ENCODE measurements around the gene GNA12.
"Not testable (repeated sequence)": the region's sequence is repeated elsewhere in the genome, so short reads cannot be mapped to it uniquely, and the experiment has no call there.

Gene GNA12

GRCh38 chr7:2751086-2751485 lies 93.0 kb downstream of the GNA12 start:
- Histone ChIP-seq H3K27ac (ENCODE audit: low read depth, low read length) (no peak overlapping the region), H3K36me3 (ENCODE audit: low read length) (no peaks in the 10 kb centered on the region), H3K9ac (ENCODE audit: low read length) (no peak overlapping the region), H3K4me3 (ENCODE audit: insufficient read depth, low read length, poor library complexity, severe bottlenecking) (no peak overlapping the region), H3K79me2 (ENCODE audit: insufficient read depth, low read length) (no peaks in the 10 kb centered on the region), H3F3A (ENCODE audit: insufficient read depth) (0 out of 2 replicates have a peak, but pooled peaks cover 4% of the 10 kb centered on the region), H2AFZ (ENCODE audit: low read depth, low read length, severe bottlenecking) (no peak overlapping the region), H3K9me3 (ENCODE audit: insufficient read depth, low read length) (no peaks in the 10 kb centered on the region), H3K27me3 (ENCODE audit: low read length) (no peaks in the 10 kb centered on the region), H3K9me2 (replicated peaks; ENCODE audit: insufficient read depth, low read length) (no peaks in the 10 kb centered on the region), H3K4me2 (ENCODE audit: low read depth, low read length, poor library complexity, severe bottlenecking) (no peak overlapping the region), H4K20me1 (ENCODE audit: low read depth, low read length) (no peaks in the 10 kb centered on the region)
- no peak for TF ChIP-seq EZH2phosphoT487 (conservative IDR thresholded peaks at IDR 0.05; ENCODE audit: low read length)
- no peak for TF ChIP-seq CTCF (IDR thresholded peaks at IDR 0.05; ENCODE audit: insufficient read depth, low read length, poor library complexity, severe bottlenecking)

GRCh38 chr7:2750004-2750407 lies 94.1 kb downstream of the GNA12 start:
- Histone ChIP-seq H3K79me2 (ENCODE audit: insufficient read depth, low read length) (no peaks in the 10 kb centered on the region), H3K9ac (ENCODE audit: low read length) (no peak overlapping the region), H3K36me3 (ENCODE audit: low read length) (no peaks in the 10 kb centered on the region), H3K4me2 (ENCODE audit: low read depth, low read length, poor library complexity, severe bottlenecking) (no peak overlapping the region), H3F3A (ENCODE audit: insufficient read depth) (no peaks in the 10 kb centered on the region), H3K9me3 (ENCODE audit: insufficient read depth, low read length) (no peaks in the 10 kb centered on the region), H3K27me3 (ENCODE audit: low read length) (no peaks in the 10 kb centered on the region), H2AFZ (ENCODE audit: low read depth, low read length, severe bottlenecking) (no peak overlapping the region), H3K4me3 (ENCODE audit: insufficient read depth, low read length, poor library complexity, severe bottlenecking) (no peak overlapping the region), H3K27ac (ENCODE audit: low read depth, low read length) (no peak overlapping the region), H4K20me1 (ENCODE audit: low read depth, low read length) (no peaks in the 10 kb centered on the region), H3K9me2 (replicated peaks; ENCODE audit: insufficient read depth, low read length) (no peaks in the 10 kb centered on the region)
- TF ChIP-seq EZH2phosphoT487 (conservative IDR thresholded peaks at IDR 0.05; ENCODE audit: low read length): no peak
- no peak for TF ChIP-seq CTCF (IDR thresholded peaks at IDR 0.05; ENCODE audit: insufficient read depth, low read length, poor library complexity, severe bottlenecking)

- H3K4me2 ChIP-seq (ENCODE audit: low read depth, low read length, poor library complexity, severe bottlenecking); H2AFZ ChIP-seq (ENCODE audit: low read depth, low read length, severe bottlenecking); H3K27me3 ChIP-seq (ENCODE audit: low read length); H3K9ac ChIP-seq (ENCODE audit: low read length); H4K20me1 ChIP-seq (ENCODE audit: low read depth, low read length); H3K9me2 ChIP-seq (replicated peaks; ENCODE audit: insufficient read depth, low read length); H3K79me2 ChIP-seq (ENCODE audit: insufficient read depth, low read length); H3K9me3 ChIP-seq (ENCODE audit: insufficient read depth, low read length); H3K27ac ChIP-seq (ENCODE audit: low read depth, low read length); H3K36me3 ChIP-seq (ENCODE audit: low read length); H3K4me3 ChIP-seq (ENCODE audit: insufficient read depth, low read length, poor library complexity, severe bottlenecking); H3F3A ChIP-seq (ENCODE audit: insufficient read depth): not testable (repeated sequence)
Observed at GRCh38 chr7:2748684-2749083, 95.4 kb downstream of the GNA12 start.

GRCh38 chr7:2743523-2744185 lies 100.5 kb downstream of the GNA12 start:
- not testable (repeated sequence) for H2AFZ ChIP-seq (ENCODE audit: low read depth, low read length, severe bottlenecking); H4K20me1 ChIP-seq (ENCODE audit: low read depth, low read length); H3K9me2 ChIP-seq (replicated peaks; ENCODE audit: insufficient read depth, low read length); H3K9me3 ChIP-seq (ENCODE audit: insufficient read depth, low read length); H3K9ac ChIP-seq (ENCODE audit: low read length); H3K4me3 ChIP-seq (ENCODE audit: insufficient read depth, low read length, poor library complexity, severe bottlenecking); H3K79me2 ChIP-seq (ENCODE audit: insufficient read depth, low read length); H3K27ac ChIP-seq (ENCODE audit: low read depth, low read length); H3K4me2 ChIP-seq (ENCODE audit: low read depth, low read length, poor library complexity, severe bottlenecking); H3K36me3 ChIP-seq (ENCODE audit: low read length); H3K27me3 ChIP-seq (ENCODE audit: low read length); H3F3A ChIP-seq (ENCODE audit: insufficient read depth)

Measured in SU-DHL-6 (cell line).